Measurements from ENCODE around the gene MCM5.

MCM5 gene

DNA sequence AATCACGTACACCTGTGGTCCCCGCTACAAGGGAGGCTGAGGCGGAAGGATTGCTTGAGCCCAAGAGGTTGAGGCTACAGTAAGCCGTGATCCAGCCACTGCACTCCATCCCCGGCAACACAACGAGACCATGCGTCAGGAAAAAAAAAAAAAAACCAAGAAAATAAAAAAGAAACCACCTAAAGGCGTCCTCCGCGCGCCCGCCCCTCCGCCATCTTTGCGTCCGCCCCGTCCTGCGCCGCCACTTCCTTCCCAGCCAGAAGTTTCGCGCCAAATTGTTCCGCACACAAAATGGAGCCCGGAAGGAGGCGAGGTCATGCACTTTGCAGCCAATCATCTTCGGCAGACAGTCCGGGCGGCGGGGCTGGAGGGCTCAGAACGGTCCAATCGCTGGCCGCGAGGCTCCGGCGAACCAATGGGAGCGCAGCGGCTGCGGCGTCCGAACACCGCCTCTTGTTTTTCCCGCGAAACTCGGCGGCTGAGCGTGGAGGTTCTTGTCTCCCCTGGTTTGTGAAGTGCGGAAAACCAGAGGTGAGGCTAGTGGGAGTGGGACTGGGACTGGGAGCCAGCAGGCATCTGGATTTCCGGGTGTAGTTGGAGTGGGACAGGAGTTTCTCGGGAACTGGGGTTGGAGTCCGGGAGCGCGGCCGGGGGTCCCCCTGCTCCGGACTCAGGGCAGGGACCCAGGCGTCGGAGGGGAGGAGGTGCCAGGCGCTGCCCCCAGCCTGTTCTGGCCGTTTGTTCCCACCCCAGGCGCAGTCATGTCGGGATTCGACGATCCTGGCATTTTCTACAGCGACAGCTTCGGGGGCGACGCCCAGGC lies at the start of gene MCM5:
TSS of gene MCM5 (plus strand) at position 463 of the 823 bp plus-strand sequence. CDS start at position 762, 299 bp downstream.
- peak; percentile 98 for DNase-seq

DNA sequence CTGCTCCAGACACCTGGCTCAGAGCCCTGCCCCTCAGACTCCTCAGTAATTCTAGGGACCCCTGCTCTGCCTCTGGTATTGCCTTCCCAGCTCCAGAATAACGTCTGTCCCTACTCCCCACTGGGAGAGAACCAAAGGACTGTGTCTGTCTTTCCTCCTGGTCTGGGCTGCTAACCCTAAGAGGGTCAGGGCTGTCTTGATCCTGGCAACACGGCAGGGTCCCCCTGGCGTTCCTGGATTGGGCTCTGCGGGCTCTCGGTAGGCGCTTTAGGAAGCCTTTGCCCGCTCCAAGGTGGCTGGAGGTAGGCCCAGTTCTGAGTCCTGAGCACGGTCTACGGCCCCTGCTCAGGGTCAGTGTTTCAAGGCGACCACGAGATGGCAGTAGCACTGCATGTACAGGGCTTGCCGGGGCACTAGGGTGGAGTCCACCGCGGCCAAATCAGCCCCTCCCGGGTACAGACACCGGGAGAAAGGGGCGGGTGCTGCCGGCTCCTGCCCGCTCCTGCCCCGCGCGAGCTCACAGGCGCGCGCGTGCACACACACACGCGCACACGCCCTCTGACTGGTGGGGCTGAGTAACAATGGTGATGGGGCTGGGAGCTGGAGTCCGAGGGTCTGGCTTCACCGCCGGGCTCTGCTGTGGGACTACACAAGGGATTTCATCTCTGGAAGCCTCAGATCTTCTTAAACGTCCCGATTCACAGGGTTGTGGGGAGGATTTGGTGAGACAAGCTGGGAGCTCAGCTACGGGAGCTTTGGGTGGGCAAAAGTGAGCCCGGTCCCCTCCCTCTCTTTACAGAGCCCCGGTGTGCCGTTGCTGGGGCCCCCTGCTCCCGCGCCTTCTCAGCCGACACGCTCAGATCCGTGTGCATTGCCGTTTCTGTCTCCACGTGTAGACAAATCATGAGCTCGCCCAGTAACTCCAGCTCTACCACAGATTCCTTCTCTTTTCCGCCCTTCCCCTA lies 49.1 kb upstream of the MCM5 start:
- DNase-seq, result peak; percentile 89

DNA sequence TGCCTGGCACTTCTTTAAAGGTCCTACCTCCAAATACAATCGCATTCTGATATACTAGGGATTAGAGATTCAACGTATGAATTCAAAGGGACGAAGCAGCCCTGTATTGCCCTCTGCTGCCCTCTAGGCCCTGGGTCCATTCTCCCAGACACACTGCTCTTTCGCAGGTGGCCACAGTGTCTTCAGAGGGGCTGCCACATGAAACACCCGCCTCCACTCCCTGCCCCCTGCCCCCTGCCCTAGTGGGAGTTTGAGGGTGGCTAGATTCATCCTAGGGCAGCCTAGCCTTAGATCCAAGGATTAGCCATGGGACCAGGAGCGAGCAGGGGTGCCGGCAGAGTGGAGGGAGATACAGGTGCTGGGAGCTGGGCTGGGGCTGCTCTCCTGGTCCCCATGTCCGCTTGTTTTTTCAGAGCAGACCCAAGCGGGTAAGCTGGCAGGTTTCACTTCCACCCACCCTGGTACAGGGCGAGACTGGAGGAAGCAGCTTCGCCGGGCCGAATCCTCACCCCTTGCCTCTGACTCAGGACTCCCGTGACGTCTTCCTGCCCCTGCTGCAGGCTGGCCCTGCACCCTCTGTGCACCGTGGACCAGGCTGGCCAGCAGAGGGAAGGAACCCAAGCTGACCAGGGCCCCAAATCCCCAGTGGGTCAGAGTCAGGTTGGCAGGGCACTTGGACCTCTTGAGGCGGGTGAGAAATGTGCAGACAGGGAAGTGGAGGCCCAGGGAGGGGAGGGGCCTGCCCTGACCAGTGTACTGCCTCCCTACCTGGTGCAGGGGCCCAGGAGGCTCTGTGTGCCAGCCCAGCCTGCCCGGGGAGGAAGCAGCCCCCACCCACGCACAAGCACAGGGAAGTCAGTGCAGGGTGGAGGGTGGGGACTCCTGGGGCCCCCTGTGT lies 47.5 kb upstream of the MCM5 start:
- DNase-seq, result no peak

DNA sequence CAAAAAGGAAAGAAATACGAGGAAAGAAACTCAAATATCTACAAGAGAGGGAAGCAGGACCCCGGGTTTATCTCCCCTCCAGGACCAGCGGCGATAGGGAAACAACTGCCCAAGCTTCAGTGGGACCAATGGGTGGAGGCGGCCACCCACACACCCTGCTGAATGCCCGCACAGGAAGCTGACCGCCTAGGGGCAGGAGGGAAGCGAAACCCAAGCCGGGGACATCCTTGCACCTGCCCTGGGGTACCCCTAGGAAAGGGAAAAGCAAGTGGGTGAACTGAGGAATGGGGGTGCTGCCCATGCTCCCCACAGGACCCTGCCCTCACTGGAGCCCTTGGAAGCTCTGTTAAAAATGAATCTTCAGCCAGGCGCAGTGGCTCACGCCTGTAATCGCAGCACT lies 46.6 kb upstream of the MCM5 start:
- no peak for DNase-seq

DNA sequence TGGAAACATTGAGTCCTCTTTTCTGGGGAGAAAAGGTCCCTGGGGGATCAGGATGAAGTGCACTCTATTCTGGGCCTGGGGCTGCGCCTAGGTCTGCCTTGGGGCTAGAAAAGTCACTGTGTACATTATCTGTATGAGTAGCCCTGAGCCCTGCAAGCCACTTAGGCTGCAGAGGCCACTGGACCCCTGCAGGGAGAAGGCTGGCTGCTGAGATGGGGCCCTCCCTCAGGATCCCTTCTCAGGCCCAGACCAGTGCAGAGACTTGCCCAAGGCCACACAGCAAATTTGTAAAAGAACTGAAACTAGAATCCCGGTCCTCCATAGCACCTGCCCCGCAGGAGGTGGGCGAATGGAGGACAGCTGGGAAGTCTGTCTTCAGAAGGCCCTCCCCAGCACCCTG lies 45.9 kb upstream of the MCM5 start:
- DNase-seq, result no peak

DNA sequence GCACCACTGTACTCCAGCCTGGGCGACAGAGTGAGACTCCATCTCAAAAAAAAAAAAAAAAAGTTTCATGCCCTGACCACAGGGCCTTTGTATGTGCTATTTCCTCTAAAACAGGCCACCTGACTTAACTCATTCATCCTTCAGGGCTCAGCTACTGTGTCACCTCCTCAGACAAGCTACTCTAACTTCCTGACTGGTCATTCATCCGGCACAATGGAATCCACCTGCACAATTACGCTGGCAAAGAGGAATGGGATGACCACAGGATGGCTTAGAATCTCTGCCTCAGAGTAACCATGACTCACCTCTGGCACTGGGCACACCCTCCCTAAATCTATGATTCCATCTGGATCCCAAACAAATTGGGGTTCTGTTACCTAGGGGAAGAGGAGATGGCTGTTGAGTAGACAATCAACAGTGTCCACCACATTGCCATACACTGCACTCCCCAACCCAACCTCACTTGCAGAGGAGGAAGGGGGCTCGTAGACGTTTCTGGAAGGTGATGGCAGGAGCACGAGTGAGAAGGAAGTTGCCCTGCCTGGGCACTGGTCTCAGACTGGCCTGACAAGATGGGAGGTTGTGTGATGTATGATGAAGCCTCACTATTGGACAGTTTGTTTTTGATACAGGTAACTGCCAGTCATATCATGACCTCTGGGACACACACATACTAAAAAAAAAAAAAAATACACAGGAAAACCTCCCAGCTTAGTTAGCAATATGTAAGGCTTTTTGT lies 41.9 kb upstream of the MCM5 start:
- no peak for DNase-seq

DNA sequence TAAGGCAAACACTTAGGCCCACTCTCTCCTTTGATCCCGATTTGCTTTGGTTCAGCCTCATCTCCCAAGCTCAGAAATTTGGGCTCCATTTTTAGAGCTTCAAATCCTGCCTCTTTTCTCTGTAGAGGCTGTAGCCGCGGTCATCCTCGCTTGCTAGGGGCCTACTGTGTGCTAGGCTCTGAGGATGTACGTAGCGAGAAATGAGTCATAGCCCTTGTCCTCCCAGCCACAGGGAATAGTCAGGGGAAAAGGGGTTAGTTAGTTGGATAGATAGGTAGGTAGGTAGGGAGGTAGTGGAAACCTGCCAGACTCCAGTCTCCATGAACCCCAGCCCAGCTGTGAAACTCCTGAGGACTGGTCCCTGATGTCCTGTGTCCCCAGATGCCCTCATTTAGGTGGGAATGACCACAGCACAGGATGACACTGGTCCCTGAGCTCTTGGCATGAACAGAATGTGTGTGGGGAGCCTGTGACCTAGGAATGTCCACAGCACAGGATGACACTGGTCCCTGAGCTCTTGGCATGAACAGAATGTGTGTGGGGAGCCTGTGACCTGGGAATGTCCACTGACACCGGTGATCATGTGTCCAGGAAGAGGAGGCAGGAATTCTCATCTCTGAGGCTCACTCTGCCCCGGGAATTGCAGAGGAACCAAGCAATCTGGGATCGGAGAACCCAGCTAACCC lies 40.4 kb upstream of the MCM5 start:
- no peak for DNase-seq

DNA sequence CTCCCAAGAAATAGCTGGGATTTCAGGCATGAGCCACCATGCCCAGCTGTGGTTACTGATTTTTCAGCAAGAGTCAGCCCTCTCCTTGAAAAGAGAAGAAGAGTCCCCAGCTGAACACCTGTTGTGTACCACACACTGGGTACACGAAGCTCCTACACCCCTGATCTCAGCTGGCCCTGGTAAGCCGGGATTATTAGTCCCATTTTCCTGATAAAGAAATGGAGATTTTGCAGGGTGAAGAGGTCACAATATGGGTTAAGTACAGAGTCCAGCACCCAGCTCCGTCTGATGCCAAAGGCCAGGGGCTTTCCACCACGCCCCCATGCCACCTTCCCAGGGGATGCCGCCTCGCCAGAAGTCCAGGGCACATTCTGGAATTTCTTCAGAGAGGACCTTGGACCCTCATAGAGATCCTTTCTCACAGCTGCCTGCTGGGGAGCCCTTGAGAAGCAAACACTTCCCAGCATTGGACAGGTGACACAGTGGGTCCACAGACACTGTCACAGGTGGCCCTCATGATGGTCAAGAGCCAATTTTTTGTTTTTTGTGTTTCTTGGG lies 38.9 kb upstream of the MCM5 start:
- DNase-seq, result no peak

DNA sequence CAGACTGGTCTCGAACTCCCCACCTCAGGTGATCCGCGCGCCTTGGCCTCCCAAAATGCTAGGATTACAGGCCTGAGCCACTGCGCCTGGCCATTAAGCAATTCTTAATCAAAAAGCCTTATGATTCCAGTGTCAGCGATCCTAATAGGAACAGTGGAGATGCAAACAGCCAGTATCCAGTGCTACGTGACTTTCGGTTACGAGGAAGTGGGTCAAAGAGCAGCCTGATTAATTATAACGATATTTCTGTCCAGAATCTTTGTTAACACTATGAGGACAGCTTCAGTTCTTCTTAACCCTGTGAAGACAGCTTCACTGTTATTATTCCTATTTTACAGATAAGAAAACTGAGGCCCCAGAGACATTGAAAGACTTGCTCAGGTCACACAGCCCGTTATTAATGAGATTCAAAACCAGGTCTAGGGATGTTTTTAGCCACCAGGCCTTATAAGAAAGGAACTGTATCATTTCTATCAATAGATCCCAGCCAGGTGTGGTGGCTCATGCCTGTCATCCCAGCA lies 36.3 kb upstream of the MCM5 start:
- no peak for DNase-seq

DNA sequence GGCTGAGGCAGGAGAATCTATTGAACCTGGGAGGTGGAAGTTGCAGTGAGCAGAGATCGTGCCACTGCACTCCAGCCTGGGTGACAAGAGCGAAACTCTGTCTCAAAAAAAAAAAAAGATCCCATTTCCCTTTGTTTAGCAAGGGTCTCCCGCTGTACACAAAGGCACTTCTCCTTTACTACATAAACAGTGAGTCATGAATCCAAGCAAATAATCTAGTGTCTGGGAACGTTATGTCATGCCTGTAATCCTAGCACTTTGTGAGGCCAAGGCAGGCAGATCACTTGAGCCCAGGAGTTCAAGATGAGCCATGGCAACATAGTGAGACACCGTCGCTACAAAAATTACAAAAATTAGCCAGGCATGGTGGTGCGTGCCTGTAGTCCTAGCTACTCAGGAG lies 35.7 kb upstream of the MCM5 start:
- peak; percentile 34 for DNase-seq

DNA sequence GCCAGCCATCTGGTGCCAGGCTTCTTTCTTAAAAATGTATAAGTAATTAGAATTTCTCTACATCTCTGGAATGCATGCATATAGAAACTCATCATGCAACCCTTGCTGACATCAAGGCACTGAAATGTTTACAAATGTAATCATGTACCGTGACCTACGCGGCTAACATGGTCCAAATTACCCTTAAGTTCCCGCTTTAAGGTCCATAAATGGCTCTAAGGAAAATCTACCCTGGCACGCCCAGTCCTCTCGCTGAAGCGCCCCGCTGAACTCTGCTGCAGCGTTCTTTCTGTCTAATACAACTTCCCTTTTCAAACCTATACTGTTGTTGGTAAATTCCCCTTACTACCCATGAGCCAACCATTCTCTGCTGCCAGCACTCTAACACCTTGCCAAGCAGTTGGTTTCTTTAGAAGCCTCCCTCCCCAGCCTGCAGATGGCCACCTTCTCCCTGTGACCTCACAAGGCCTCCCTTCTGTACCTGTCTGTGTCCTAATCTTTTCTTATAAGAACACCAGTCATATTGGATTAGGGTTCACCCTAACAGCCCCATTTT lies 32.5 kb upstream of the MCM5 start:
- no peak for DNase-seq

DNA sequence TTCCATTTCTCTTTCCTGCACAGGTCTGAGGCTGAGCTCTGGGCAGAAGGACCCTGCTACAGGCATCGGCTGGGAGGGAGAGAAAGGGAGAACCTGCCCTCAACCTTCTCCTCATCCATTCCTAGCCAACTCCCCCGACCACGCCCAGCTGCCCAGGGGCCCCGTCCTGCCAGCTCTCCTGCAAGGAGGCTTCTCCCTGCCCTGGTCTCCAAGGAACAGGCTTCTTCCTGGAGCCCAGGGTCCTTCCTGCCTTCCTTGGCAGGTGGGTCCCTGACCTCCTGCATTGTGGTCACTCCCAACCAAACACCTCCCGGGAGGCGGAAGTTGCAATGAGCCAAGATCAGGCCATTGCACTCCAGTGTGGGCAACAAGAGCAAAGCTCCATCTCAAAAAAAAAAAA lies 31.6 kb upstream of the MCM5 start:
- no peak for DNase-seq

DNA sequence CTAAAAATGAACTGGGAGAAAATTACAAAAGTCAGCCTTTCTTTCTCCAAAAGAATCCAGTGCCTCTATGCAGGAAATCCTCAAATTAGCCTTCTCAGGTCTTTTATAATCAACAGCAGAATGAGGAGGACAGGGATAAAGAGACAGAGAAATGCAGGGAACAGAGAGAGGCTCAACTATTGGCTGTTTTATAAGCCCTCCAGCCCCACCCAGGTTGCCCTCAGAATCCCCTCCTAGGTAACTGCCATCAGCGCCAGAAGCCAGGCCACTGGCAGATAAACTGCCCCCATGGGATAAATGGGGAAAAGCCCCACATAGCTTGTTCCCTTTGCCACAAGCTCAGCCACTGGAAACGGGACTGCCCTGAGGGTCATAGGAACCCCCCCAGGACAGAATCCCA lies 29.9 kb upstream of the MCM5 start:
- no peak for DNase-seq

DNA sequence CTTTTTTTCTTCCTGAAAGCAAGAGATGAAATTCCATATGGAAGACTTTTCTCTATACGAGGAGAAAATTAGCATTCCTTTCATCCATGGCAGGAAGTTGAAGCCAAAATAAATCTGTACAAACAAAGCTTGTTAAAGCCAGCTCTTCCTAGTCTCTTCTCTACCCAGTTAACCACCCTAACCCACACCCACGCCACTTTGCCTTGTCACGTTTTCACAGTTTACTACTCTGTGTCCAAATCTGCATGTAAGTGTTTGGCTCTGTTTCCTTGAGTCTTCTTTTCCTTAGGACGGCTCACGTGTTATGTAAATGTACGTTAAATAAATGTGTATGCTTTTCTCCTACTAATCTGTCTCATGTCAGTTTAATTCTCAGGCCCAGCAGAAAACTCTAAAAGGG lies 26.2 kb upstream of the MCM5 start:
- no peak for DNase-seq

DNA sequence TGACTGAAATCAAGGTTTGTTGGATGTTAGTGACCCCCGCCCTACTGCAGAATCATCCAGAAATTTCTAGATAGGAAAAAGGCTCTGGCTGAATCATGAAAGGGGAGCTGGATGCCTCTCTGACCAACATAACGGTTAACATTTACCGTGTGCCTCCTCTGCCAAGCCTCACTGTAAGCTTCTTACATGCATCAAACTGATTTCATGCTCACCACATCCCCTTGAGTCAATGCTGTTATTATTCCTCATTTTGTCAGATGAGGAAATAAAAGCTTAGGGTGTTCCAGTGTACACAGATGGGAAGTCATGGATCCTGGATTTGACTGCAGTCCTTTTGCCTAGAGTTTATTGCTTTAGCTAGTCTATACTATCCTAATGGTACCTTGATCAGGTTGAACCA lies 24.9 kb upstream of the MCM5 start:
- no peak for DNase-seq

DNA sequence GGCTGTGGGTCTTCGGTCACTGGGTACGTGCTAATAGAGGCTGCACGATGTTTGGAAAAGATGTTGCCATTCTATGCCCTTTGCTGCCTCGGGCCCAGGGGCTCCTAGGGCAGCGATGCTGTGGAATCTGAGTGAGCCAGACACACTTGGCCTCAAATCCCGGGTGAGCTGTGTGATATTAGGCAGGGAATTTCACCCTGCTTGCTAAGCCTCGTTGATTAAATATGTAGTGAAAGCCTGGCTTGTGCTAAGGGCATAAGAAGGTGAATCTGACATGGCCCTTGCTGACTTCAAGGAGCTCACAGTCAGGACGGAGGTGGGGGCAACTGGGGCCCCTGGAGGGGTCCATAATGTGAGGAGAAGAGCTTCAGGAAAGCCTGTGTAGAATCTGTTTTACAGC lies 24.4 kb upstream of the MCM5 start:
- DNase-seq, result no peak

DNA sequence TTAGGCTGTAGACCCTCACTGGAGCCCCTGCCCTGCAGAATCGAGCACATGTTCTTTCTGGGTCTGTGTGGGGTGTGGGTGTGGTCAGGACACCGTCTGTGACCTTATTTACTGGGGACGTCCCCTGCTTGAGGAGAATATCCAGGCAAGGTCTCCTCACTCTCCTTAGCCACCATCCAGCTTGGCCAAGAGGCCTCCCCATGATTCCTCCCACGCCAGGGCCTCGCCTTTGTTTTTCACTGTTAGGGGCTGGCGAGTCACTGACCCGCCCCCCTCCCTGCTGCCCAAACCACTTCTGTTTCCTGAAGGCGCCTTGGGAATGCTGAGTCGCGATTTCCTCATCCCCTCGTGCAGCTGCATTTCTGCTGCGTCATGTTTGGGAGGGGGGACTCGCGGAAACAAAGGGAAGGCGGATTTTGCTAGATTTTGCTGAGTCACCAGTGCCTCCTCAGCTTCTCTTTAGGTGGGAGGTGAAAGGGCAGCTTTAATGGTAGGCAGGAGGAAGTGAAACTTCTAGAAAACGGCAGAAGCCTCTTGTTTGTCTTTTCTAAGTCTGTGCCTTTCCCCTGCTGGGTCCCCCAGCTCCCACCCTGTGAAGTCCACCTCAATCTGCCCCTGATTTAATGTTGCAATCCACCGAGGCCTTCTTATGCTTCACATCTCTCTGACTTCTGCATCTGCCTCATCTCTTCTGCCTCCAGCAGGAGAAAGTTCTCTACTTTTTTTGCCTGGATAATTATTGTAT lies 23.0 kb upstream of the MCM5 start:
- peak; percentile 84 for DNase-seq

DNA sequence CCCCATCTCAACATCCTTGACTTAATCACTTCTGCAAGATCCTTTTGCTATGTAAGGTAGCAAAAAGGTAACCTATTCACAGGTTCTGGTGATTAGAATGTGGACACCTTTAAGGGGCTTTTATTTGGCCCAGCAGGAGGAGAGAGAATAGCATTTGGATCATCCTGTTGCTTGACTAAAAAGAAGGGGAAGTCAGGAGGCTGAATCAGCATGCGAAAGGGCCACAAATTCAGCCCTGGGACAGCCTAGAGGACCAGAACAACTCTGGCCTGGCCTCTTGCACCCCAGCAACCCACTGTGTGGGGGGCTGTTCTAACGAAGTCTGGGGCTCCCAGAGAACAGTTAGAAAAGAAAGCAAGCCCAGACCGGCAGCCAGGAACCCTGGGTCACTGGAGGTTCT lies 22.2 kb upstream of the MCM5 start:
- no peak for DNase-seq

DNA sequence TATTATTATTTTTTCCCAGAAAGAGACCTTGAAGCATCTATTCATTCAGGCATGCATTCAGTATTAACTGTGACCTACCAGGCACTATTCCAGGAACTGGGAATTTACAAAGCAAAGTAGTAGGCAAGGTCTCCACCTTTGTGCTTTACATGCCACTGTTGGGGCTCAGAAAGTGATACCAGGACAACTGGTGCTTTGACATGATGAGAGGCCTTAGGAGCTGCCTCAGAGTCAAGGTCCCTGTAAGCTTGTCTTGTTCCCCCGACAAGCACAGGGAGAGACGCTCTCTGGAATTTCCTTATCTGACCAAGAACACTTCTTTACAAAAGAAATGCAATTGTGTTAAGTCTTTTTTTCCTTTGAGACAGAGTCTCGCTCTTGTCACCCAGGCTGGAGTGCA lies 21.3 kb upstream of the MCM5 start:
- no peak for DNase-seq
